Suppressor macrophage treated with lipopolysaccharide for 1 hour (primary cell): ENCODE data around the gene TECR.
A peak's percentile ranks its signal among the peaks of the same experiment; 100 is the strongest.
"Not testable (repeated sequence)": the region's sequence is repeated elsewhere in the genome, so short reads cannot be mapped to it uniquely, and the experiment has no call there.

Experiments
- DNase-seq, 3 donors: peaks; one replicate each; pipeline ENCODE4 v3.0.0-alpha.2; 2020 to 2022

The TECR gene

DNA sequence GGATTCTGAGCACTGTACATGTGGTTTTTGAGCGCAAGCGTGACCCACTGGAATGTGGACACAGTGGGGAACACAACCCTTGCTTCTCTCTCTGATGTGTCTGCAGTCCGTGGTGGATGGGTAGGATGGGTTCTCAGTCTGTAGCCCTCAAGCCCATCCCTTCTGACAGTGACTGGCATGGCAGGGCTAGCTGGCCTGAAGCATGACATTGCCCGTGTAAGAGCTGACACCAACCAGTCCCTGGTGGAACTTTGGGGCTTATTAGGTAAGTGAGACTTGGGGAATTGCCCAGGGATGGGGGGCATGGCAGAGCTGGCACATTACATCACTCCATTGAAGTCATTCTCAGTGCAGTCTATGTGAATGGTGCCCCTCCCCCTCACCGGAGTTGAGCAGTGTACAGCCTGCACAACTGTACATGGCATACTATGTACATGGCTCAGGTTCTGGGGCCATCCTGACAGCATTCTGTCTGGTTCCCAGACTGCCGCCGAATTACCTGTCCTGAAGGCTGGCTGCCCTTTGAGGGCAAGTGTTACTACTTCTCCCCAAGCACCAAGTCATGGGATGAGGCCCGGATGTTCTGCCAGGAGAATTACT, 70.3 kb downstream of the TECR start:
- DNase-seq, result no peak

DNA sequence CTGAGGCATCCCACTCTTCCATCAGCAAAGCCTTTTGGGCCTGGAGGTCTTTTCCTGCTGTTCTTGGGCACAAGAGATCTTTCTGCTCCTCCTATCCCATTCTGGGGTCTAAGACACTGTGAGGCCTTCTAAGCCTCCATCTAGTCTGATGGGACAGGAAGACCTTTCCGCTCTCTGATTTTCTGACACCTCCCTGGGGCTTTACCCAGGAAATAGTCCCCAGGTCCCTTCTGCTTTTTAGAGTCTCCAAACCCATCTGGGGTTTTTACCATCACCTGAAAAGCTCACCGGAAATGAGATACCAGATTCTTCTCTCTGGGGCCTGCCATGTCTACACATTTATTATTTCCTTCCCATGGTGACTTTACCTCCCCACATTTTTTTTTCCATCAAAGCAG, 74.6 kb downstream of the TECR start:
- DNase-seq, result no peak

DNA sequence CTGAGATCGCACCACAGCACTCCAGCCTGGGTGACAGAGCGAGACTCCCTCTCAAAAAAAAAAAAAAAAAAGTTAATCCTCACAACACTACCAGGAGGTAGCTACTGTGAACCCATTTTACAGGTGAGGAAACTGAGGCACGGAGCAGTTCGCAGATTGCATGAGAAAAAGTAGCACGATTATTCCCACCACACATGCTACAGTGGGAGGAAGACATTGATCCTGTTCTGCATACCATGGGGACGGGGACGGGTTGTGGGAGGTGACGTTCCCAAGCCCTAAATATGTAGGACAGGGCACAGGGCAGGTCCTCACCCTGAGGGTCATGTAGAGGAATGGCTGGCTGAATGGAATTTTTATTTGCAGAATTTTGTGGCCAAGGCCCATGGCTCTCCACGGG, 77.2 kb downstream of the TECR start:
- no peak for DNase-seq

DNA sequence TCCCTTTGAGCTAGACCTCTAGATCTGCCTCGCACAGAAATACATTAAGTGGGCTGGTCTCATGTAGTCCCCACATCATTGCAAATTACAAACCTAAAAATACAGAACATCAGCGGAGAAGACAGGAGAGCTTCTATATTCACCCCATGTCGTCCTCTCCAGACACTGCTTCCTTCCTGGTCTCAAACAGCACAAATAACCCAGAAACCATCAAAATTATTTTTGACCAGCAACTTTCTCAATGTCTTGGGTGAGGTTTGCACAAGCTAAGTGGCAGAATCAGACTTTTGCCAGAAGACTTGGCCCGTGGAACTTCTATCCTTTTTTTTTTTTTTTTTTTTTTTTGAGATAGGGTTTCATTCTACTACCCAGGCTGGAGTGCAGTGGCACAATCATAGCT, 81.7 kb downstream of the TECR start:
- DNase-seq, result no peak

DNA sequence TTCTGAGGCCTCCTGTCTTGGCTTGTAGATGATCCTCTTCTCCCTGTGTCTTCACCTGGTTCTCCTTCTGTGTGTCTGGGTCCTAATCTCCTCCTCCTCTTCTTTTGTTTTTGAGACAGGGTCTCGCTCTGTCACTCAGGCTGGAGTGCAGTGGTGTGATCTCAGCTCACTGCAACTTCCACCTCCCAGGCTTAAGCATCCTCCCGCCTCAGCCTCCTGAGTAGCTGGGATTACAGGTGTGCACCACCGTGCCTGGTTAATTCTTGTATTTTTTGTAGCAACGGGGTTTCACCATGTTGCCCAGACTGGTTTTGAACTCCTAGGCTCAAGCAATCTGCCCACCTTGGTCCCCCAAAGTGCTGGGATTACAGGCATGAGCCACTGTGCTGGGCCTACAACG, 82.8 kb downstream of the TECR start:
- not testable (repeated sequence) for DNase-seq

DNA sequence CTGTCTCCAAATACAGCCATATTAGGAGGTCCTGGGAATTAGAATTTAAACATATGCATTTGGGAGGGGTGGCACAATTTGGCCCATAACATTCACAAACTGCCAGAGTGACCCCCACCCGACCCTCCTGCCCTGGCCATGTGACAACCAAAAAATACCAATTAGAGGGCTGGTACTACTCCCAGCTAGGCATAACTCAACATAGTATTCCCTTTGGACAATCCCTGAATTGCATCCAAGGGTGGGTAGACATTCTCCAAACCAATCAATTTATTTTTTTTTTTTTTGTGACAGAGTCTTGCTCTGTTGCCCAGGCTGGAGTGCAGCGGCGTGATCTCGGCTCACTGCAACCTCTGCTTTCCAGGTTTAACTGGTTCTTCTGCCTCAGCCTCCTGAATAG, 83.3 kb downstream of the TECR start:
- no peak for DNase-seq

DNA sequence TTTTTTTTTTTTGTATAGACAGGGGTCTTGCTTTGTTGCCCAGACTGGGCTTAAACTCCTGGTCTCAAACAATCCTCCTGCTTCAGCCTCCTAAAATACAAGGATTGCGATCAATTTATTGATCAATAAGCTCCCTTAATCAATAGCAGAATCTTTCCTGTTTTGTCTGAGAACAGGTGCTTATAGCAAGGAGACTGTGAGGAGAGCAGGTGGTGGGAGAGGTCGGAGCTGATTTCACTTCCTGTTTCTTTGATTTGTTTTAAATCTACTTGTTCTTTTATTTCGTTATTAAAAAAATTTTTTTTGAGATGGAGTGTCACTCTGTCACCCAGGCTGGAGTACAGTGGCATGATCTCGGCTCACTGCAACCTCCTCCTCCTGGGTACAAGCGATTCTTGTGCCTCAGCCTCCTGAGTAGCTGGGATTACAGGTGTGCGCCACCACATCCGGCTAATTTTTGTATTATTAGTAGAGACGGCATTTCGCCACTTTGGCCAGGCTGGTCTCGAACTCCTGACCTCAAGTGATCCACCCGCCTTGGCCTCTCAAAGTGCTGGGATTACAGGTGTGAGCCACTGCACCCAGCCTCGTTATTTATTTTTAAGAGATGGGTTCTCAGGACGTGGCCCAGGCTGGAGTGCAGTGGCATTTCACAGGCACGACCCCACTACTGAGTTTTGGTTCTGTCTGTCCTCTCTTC, 84.2 kb downstream of the TECR start:
- DNase-seq, result not testable (repeated sequence)

DNA sequence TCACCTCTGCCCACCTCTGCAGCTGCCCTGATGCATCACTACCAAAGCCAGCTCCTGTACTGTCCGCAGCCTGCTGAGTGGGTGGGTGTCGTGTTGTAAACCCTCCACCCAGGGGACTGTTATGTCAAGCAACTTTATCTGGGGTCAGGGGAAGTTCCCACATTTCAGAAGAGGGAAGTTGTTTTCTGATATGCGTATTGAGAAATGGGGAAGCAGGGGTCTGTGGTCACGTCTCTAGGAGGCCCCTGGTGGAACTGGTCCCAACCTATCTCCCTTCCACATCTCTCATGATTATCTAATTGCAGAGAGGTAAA, 84.7 kb downstream of the TECR start:
- DNase-seq, result peak; percentile 90 to 93 (median 90)
